Left renal pelvis (tissue), 4 donors: ENCODE results near the gene SLC6A6. TPM values are rescaled to one million over a fixed set of nuclear protein-coding genes. Genes with fewer than 3 reads are reported as not detected.

Source experiments
- DNase-seq, 4 donors: peaks; one replicate each; pipeline ENCODE4 v3.0.0-alpha.2; 2013; ENCODE audit warnings: low read depth in 4 of 4, low spot score in 3 of 4
- polyA plus RNA-seq, 4 donors: library from polyadenylated mRNA; unstranded; fragments of 120-200 nt; gene quantifications; one replicate each; pipeline ENCODE4 v1.2.1, GENCODE V29; 2013; ENCODE audit not compliant: insufficient read length in 4 of 4

SLC6A6 gene
- polyA plus RNA-seq, 4 donors: 18.8 to 23.2 (median 21.0) TPM

GRCh38 chr3:14450922-14451606, 48.7 kb downstream of the SLC6A6 start:
- no peak for DNase-seq

- no peak for DNase-seq
Measured at GRCh38 chr3:14451844-14452739, 49.7 kb downstream of the SLC6A6 start.

DNA sequence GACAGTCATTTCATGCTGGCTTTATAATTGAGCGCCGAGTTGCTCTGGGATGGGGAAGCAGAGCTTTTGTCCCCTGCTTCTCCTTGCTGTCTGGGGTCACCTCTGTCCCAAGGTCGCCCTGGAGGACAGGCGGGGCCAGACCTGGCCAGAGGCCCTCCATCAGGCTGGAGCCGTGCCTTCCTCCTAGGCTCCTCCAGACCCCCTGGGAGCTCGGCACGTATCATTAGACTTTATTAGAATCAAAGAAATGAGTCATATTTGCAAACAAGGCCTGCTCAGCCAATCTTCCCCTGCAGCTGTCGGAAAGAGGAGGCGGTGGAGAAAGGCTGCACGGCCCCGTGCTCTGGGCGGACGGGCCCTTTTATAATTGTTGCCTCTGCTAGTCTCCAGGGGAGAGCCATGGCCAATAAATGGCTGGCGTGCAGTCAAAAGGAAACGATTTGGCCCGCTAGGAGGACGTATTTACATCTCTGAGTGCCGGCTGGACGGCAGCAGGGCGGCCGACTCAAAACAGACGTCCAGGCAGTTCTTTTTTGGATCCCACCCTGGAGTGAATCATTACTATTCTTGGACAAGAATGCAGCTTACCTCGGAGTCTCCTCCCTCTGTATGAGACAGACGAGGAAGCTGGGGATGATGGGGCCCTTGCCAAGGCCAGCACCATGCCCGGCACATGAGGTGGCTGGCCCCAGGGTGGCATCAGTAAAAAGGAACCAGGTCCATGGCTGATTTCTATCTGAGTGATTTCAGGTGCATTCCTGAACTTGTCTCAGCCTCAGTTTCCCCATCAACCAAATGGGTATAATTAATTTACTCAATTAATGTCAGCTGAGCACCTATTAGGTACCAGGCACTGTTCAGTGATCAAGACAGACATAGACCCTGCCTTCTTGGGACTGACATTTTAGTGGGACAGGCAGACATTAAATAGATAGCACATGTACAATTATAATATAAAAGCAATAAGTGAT, 50.6 kb downstream of the SLC6A6 start:
- peak in 3 of 4 donors; percentile 74 to 79 (median 76) for DNase-seq

- no peak for DNase-seq
Measured at GRCh38 chr3:14453876-14454638, 51.7 kb downstream of the SLC6A6 start.

- DNase-seq: no peak
Measured at GRCh38 chr3:14454639-14455310, 52.4 kb downstream of the SLC6A6 start.

- DNase-seq: no peak
Measured at GRCh38 chr3:14455571-14456317, 53.3 kb downstream of the SLC6A6 start.

DNA sequence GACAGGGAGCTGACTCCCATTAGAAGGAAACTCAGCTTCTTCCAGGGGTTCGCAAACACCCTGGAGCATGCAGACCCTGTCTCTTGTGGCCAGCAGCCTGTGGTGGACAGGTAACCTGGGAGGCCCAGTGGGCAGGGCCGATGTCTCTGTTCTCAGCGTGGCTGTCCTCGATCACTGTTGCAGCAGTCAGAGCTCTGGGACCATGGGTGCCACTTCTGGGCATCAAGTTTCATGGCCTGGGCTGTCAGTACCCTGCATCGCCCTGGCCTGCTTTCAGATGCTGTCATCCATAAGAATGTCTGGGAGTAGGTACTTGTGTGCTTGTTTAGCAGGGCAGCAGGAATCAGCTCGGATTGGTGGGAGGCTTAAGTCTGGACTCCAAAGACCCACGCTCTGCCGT, 54.4 kb downstream of the SLC6A6 start:
- no peak for DNase-seq

DNA sequence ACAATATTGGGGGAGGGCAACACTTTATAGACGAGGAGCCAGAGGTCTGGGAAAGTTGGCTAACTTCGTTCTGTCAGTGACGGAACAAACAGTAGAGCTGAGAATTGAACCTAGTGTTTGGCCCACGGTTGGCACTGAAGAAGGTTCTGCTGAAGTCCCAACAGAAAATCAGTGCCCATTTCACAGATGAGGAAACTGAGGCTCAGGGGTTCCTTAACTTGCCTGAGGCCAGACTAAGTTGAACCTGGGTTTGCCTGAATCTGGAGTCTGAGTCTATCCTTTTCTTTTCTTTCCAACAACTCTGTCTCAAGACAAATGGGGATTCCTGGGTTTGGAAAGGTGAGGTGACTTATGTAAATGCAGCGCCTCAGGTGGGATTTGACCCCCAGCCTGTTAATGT, 55.1 kb downstream of the SLC6A6 start:
- DNase-seq: no peak

DNA sequence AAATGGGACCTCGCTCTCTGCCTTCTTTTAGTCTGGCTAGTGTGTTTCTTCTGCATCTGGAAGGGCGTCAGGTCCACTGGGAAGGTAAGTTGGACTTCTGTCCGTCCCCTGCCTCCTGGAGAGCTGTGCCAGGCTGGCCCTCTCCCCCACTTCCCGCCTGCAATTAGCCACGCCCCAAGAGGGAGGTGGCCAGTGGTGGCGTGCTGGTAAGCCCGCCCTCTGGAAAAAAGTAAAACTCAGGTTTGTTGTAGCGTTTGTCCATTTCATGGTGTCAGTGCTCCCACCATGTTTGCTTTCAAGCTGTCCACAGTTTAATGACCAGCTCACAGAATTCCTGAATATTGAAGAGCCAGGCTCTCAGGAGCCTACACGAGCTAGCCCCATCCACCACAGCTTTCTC, 55.6 kb downstream of the SLC6A6 start:
- no peak for DNase-seq

DNA sequence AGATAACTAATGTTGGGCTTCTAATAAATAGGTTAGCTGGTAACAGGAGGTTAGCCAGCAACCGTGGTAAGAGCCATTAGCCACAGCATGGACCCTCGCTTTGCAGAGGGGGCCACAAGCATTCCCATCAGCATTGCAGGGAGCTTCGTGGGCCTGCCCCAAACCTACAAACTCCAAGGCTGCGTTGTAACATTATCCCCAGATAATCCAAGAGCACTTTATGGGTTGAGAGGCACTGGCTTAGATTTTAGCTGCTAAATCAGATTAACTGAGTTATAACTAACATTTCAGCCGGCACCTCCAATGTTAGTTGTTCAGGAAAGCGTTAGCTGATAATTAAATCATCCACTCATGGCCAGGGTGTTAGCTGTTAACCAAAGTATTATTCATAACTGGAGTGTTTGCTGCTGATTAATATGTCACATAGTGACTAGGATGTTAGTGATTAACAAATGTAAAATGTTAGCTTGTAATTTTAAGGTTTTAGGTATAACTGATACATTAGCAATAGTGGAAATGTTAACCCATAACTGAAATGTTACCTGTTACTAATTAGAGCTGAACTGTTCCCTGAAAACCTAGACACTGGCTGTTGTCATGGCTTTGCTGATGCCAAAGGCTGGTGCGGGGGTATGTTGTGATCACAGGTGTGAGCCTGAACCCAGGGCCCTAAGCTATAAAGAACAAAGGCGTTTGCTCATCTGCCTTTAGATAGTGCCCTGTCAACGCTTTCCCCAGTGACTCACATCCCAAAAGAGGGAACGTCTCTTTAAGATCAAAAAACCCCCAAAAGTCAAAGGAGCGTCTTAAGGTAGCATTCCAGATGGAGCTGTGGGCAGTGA, 56.2 kb downstream of the SLC6A6 start:
- DNase-seq: no peak

DNA sequence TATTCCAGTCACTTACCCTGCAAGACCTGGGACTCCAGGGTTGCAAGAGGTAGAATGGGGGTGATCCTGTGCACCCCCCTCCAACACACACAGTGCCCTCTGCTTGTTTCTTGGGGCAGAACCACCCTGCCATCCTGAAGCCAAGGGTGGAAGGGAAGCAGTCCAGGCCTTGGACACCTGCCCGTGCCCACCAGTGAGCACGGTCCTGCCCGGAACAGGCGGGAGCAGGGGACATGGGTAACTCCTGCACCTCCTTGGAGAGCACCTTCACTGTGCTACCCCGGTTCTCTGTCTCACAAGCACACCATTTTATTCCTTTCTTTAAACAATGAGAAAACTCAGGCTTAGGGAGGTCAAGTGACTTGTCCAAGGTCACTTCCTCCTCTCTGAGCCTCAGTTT, 57.0 kb downstream of the SLC6A6 start:
- no peak for DNase-seq

DNA sequence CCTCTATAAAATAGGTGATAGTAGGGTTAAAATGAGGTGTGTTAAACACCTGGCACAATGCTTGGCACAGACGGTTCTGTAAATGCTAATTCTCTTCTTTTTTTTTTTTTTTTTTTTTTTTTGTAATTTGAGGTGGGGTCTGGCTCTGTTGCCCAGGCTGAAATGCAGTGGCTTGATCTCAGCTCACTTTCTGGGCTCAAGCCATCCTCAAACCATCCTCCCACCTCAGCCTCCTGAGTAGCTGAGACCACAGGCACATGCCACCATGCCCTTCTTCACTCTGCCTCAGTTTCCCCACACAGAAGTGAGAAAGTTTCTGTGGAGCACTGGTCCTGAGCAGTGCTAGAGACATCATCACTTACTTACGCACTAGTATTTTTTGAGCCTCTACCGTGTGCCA, 57.4 kb downstream of the SLC6A6 start:
- DNase-seq: no peak

- no peak for DNase-seq
Measured at GRCh38 chr3:14460342-14461005, 58.1 kb downstream of the SLC6A6 start.

- no peak for DNase-seq
Measured at GRCh38 chr3:14461006-14461747, 58.8 kb downstream of the SLC6A6 start.

DNA sequence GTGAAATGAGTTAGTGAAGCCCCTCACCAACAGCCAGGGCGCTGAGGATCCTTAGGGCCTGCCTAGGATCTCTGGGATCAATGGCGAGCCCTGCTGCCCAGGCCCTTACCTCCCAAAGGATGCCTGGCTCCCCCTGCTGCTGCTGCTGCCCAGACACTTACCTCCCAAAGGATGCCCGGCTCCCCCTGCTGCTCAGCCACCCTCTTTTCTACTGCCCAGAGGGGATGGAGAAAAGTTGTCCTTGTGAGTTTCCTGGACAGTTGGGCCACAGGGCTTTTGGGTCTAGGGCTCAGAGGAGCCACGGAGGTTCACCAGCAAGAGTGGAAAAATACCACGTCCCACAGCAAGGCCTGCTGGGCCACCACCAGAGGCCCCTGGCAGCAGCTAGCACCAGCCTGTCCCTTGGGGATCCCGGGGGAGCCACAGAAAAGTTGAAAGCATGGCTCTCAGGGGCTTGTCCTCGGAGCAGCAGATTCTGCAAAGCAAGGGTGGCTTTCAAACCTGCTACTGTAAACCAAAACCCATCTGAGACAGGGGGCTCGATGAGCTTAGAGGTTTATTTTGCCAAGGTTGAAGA, 59.4 kb downstream of the SLC6A6 start:
- no peak for DNase-seq

DNA sequence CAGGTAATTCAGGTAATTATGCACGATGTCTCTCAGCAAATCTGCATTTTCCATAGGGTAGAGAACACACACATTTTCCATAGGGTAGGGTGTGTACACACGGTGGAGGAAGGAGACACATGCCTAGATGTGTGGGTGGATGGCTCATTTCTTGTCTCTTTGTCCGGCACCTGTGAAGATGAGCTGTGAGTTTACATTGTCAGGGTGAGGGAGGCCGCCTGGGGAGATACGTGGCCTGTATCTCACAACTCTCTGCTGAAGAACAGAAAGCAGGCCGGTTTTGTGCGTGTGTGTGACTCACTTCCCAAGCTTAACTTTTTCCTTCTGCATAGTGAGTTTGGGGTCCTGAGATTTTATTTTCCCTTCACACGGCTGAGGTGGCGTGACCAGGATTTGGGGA, 60.3 kb downstream of the SLC6A6 start:
- no peak for DNase-seq
